GM13976 (cell line): ENCODE measurements around the gene FIP1L1.
"Not testable (repeated sequence)": the region's sequence is repeated elsewhere in the genome, so short reads cannot be mapped to it uniquely, and the experiment has no call there.

Experiments
- DNase-seq: peaks from one replicate; pipeline ENCODE4 v3.0.0; 2012; ENCODE audit warnings: low spot score
- in situ Hi-C: fragments of 300-500 bp; cut with MboI; formaldehyde crosslinking; loops from one replicate; pipeline ENCODE4 v1.12.0; 2022; ENCODE audit warnings: low sequenced_read_pairs, mixed read lengths, inconsistent platforms; ENCODE audit not compliant: unreplicated experiment
- TF ChIP-seq, protein P1 (sequence below): IDR thresholded peaks from 2 replicates; pipeline ENCODE4 v1.5.1; 2012; ENCODE audit warnings: borderline replicate concordance, mild to moderate bottlenecking; ENCODE audit not compliant: insufficient read depth; ENCODE audit errors: extremely low read depth, missing control alignments, control extremely low read depth

FIP1L1 gene

DNA sequence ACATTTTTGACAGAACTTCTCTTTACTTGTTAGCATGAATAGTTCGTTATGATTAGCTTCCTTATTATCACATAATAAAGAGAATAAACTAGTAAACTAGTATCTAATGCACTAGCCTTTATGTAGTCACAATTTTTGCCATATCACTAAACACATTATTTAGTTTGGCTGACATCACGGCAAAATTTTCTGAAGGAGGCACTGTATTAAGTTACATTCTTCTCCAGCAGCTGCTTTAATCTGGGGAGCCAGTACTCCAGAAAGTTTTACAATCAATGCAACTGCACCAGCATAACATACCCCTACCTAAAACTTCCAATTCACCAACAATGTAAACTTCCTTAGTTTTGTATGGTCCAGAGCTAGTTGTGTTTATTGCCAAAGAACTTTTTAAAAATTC lies 87.8 kb downstream of the FIP1L1 start:
- DNase-seq: no peak
- TF ChIP-seq, protein P1, sequence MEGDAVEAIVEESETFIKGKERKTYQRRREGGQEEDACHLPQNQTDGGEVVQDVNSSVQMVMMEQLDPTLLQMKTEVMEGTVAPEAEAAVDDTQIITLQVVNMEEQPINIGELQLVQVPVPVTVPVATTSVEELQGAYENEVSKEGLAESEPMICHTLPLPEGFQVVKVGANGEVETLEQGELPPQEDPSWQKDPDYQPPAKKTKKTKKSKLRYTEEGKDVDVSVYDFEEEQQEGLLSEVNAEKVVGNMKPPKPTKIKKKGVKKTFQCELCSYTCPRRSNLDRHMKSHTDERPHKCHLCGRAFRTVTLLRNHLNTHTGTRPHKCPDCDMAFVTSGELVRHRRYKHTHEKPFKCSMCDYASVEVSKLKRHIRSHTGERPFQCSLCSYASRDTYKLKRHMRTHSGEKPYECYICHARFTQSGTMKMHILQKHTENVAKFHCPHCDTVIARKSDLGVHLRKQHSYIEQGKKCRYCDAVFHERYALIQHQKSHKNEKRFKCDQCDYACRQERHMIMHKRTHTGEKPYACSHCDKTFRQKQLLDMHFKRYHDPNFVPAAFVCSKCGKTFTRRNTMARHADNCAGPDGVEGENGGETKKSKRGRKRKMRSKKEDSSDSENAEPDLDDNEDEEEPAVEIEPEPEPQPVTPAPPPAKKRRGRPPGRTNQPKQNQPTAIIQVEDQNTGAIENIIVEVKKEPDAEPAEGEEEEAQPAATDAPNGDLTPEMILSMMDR: no peak
- in situ Hi-C loops: no loop called here

DNA sequence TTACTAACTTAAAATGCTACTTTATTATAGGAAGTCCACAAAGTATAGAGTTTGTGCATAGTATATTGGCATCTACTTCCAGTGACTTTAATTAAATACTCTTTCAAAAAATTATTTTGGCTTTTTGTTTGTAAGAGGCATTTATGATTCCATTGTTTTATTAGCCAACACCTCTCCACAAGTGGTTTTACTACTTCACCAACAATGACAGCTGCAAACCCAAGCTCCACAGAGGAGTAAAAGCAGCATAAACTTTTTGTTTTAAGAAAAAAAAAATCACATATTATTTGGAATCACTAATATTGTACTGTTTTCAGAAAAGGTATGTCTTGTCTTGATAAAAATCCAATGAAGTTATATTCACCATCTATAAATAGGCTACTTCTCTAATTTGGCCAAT lies 88.5 kb downstream of the FIP1L1 start:
- in situ Hi-C loops: no loop called here
- TF ChIP-seq, protein P1: no peak
- no peak for DNase-seq

DNA sequence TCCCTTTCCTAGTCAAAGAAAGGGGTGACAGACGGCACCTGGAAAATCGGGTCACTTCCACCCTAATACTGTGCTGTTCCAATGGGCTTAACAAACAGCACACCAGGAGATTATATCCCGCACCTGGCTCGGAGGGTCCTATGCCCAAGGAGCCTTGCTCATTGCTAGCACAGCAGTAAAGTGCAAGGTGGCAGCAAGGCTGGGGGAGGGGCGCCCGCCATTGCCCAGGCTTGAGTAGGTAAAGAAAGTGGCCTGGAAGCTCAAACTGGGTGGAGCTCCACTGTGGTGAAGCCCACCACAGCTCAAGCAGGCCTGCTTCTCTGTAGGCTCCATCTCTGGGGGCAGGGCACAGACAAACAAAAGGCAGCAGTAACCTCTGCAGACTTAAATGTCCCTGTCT lies 89.1 kb downstream of the FIP1L1 start:
- in situ Hi-C loops, DNase-seq: not testable (repeated sequence)

DNA sequence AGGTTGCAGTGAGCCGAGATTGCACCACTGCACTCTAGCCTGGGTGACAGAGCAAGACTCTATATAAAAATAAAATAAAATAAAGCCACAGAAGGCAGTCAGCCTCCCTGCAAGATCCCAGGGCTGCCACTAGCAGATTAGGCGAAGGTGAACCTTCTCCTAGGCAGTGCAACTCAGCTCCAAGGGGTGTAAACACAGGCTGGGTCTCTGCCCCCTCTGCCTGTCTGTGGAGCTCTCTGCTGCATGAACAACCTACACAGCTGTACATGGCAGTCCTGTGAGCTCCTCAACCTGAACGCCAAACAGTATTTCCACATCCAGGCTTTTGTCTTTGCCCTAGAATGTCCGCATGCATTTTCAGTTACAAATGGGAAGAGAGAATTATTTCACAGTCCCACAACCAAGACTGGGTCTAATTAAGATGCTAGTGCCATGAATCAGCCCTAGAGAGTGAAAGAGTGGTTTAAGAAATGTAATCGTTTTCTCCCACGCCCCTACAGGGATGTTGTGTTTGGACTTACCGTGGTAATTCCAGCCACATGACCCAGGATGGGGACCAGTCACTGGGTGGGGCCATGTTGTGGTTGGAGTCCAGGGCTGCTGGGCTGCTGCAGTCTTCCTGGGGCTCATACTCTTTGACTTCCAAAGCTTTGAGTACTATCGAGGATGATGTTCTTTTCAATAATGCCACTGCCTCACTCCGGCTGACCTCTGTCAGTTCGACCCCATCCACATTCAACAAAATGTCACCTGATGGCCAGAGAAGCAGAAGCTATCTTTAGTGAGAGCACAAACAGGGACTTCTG lies 99.0 kb downstream of the FIP1L1 start:
- no peak for DNase-seq
- TF ChIP-seq, protein P1: no peak
- in situ Hi-C loops: loop anchor here (25.0 kb wide), 2 partner anchors 439 to 736 kb away; no protein-coding TSS in a partner anchor

DNA sequence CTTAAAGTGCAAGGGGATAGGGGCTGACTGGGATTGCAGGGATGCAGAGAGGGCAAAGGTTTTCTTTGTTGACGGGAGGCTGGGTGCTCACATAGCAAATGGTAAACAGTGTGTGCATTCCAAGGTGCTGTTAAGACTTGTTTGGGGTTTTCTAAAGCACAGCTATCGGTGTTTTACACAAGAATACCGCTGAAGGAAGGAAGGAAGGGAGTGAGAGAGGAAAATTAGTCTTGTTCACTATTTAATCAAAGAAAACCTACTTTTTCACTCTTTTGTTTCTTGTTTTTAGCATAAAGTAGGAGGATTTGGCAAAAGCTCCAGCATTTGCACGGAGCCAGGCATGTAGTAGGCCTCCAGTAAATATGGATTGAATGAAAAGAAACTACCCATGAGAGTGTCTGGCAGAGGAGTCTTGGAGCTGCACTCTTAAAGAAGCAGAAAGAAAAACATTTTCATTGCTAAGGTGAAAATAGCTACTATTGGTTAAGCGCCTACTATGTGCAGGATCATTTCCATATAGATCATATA lies 99.7 kb downstream of the FIP1L1 start:
- TF ChIP-seq, protein P1: no peak
- no peak for DNase-seq
- in situ Hi-C loops: loop anchor here (25.0 kb wide), 2 partner anchors 440 to 735 kb away; no protein-coding TSS in a partner anchor

DNA sequence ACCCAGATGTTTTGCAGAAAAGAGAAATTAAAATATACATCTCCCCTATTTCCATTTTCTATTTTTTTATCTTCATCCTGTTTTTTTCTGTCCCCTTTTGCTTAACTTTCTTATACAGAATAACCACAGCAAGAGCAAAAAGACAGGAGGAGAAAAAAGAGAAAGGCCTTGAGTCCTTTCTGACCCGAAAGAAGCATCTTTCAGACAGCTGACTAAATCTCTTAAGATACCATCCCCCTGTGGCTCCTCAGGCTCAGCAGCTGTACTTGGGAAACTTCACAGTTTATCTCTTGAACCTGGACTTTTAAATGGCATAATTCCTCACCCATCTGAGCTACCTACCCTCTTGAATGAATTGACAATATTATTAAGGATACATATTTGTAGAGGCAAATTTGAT lies 100.2 kb downstream of the FIP1L1 start:
- in situ Hi-C loops: loop anchor here (25.0 kb wide), 2 partner anchors 440 to 735 kb away; no protein-coding TSS in a partner anchor
- DNase-seq: no peak
- TF ChIP-seq, protein P1: no peak

DNA sequence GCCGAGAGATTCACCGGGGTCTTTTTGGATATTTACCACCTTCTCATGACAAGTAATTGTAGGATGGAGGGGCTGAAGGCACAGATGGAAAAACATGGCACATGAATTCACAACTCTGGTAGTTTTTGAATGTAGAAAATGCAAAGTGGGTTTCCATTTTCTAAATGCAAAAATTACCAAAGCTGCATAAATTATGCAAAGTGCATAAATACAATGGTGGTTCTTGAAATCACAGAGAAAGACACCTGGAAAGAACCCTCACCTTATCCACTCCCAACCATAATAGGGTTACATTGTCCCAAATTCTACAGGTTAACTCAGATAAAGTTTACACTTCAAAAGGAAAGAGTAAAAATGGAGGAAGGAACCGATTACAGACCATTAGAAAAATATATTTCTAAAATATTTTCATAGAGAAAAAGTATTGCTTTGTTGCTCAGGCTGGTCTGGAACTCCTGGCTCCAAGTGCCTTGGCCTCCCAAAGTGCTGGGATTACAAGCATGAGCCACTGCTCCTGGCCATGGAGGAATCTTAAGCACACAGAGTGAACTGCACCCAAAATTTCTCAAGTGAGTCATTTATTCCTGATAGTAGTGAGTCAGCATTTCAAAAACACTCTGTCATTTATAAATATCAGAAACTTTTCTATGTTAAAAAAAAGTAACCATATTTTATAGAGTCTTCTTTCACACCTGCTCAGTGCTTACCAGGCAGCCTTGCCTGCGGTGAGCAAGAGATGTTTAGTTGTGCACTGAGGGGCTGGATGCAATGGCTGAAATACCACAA lies 101.4 kb downstream of the FIP1L1 start:
- no peak for DNase-seq
- TF ChIP-seq, protein P1: no peak
- in situ Hi-C loops: loop anchor here (25.0 kb wide), 2 partner anchors 442 to 733 kb away; no protein-coding TSS in a partner anchor
